D721Med (cell line): Measurements from ENCODE around the gene ZNF700.

Experiments used
- DNase-seq: peaks from one replicate; pipeline ENCODE4 v3.0.0; 2011; ENCODE audit warnings: low spot score; ENCODE audit not compliant: insufficient read length
- FAIRE-seq: peaks from 2 replicates; lab custom pipeline; 2011; peaks lifted over from hg19 to GRCh38; lab: Jason Lieb, UNC
- CTCF ChIP-seq: IDR thresholded peaks from 2 replicates; pipeline ENCODE4 v1.5.1; 2012; ENCODE audit warnings: mild to moderate bottlenecking, control low read depth; ENCODE audit not compliant: insufficient read depth; ENCODE audit errors: missing control alignments

The ZNF700 gene

GRCh38 chr19:11970174-11970573 is 45.3 kb downstream of the ZNF700 start:
- FAIRE-seq = no peak
- no peak for DNase-seq
- TF ChIP-seq CTCF = no peak

GRCh38 chr19:11971041-11971440 is 46.1 kb downstream of the ZNF700 start:
- FAIRE-seq (no peak), DNase-seq (no peak)

GRCh38 chr19:11973019-11973810 is 48.3 kb downstream of the ZNF700 start:
- FAIRE-seq (no peak), DNase-seq (no peak)
- TF ChIP-seq CTCF = no peak

More at GRCh38 chr19:11971041-11971440, 46.1 kb downstream of the ZNF700 start:
- no peak for TF ChIP-seq CTCF

GRCh38 chr19:11978492-11979100 is 53.7 kb downstream of the ZNF700 start:
- no peak for TF ChIP-seq CTCF
- DNase-seq (no peak), FAIRE-seq (no peak)

- FAIRE-seq (no peak), DNase-seq (no peak)
- no peak for TF ChIP-seq CTCF
Measured at GRCh38 chr19:11979527-11979926, 54.6 kb downstream of the ZNF700 start.

- TF ChIP-seq CTCF = no peak
- FAIRE-seq (no peak), DNase-seq (no peak)
Measured at GRCh38 chr19:11982526-11982925, 57.6 kb downstream of the ZNF700 start.

GRCh38 chr19:11984986-11985385 is 60.1 kb downstream of the ZNF700 start:
- no peak for FAIRE-seq
- DNase-seq = no peak
- peak; percentile 17 for TF ChIP-seq CTCF
